Panc1 (cell line): Measurements from ENCODE around the gene SLC22A2. TPM values are rescaled to one million over a fixed set of nuclear protein-coding genes. Genes with fewer than 3 reads are reported as not detected.

ENCODE experiments used
- ATAC-seq: fragments of 200-7000 bp; cut with Tn5 transposase; 2 replicates; pipeline ENCODE4 v1.9.1; 2020; ENCODE audit warnings: mild to moderate bottlenecking, moderate library complexity
- BruUV-seq: library from RNA; stranded (reverse); fragments of 400-500 nt; replicated peaks from 2 replicates; lab custom pipeline; 2021; lab: Mats Ljungman, UMichigan
- CTCF ChIA-PET: fragments of 300-600 bp; sonication (Branson Sonifier 250); formaldehyde crosslinking; loops from one replicate; lab custom pipeline; 2022; ENCODE audit warnings: antibody characterized with exemption; lab: Charles Lee
- POLR2A ChIA-PET: fragments of 300-600 bp; sonication (Branson Sonifier 250); formaldehyde crosslinking; loops from one replicate; lab custom pipeline; 2022; ENCODE audit warnings: antibody characterized with exemption; lab: Charles Lee
- DNase-seq: peaks from one replicate; pipeline ENCODE4 v3.0.0-alpha.2; 2010; ENCODE audit warnings: low read depth, low spot score
- H3K27ac ChIP-seq: 2 replicates; pipeline ENCODE4 v1.5.1; 2011; ENCODE audit warnings: mild to moderate bottlenecking, low read length, inconsistent platforms
- H3K27me3 ChIP-seq: fragments of 200-500 bp; sonication (Bioruptor generic); 2 replicates; pipeline ENCODE4 v1.6.0; 2014; ENCODE audit warnings: low read length, inconsistent platforms; ENCODE audit not compliant: control insufficient read depth, insufficient read depth
- H3K36me3 ChIP-seq: fragments of 200-500 bp; sonication (Bioruptor generic); 2 replicates; pipeline ENCODE4 v1.5.1; 2014; ENCODE audit warnings: inconsistent platforms, mild to moderate bottlenecking, low read length, moderate library complexity; ENCODE audit not compliant: control insufficient read depth, insufficient read depth
- H3K4me1 ChIP-seq: 2 replicates; pipeline ENCODE4 v1.5.1; 2011; ENCODE audit warnings: inconsistent platforms, mild to moderate bottlenecking, low read length, moderate library complexity; ENCODE audit not compliant: control insufficient read depth, insufficient read depth
- H3K4me3 ChIP-seq, 2 experiments: 2 replicates each; pipeline ENCODE4 v1.5.1; 2011 to 2012; ENCODE audit warnings: low read depth in 2 of 2, low read length in 2 of 2, mild to moderate bottlenecking in 2 of 2, inconsistent platforms in 1 of 2, moderate library complexity in 1 of 2
- H3K9me3 ChIP-seq: fragments of 200-500 bp; sonication (Bioruptor generic); 2 replicates; pipeline ENCODE4 v1.5.1; 2014; ENCODE audit warnings: low read depth, mild to moderate bottlenecking, inconsistent platforms, low read length, moderate library complexity; ENCODE audit not compliant: control insufficient read depth, insufficient read depth
- CTCF ChIP-seq: fragments of 450-650 bp; IDR thresholded peaks from 2 replicates; pipeline ENCODE4 v1.5.1; 2017; ENCODE audit warnings: mild to moderate bottlenecking
- POLR2AphosphoS5 ChIP-seq: IDR thresholded peaks from 2 replicates; pipeline ENCODE4 v1.6.1; 2012; ENCODE audit warnings: mild to moderate bottlenecking, low read depth, low read length, moderate library complexity
- REST ChIP-seq, 2 experiments: IDR thresholded peaks; 2 replicates each; pipeline ENCODE4 v1.6.1; 2011 to 2012; ENCODE audit warnings: low read depth in 2 of 2, control low read depth in 1 of 2, low read length in 1 of 2, mild to moderate bottlenecking in 1 of 2, moderate library complexity in 1 of 2; ENCODE audit not compliant: insufficient read depth in 1 of 2
- SIN3A ChIP-seq: IDR thresholded peaks from 2 replicates; pipeline ENCODE4 v1.6.1; 2012; ENCODE audit warnings: low read depth, mild to moderate bottlenecking, low read length, moderate library complexity, borderline replicate concordance; ENCODE audit not compliant: insufficient read depth
- TCF7L2 ChIP-seq: IDR thresholded peaks from 2 replicates; pipeline ENCODE4 v1.6.1; 2011; ENCODE audit warnings: mild to moderate bottlenecking, low read depth, low read length, inconsistent platforms
- in situ Hi-C: cut with HindIII; loops from 2 replicates; pipeline ENCODE4 v1.10.0; 2016; ENCODE audit warnings: low sequenced_read_pairs, low pct_unique_long_range_greater_than_20kb
- intact Hi-C: fragments of 100-400 bp; cut with micrococcal nuclease; formaldehyde crosslinking; loops from one replicate; pipeline ENCODE4 v1.10.0; 2022; ENCODE audit not compliant: unreplicated experiment
- total RNA-seq: library from RNA; stranded (reverse); gene quantifications from one replicate; pipeline ENCODE4 v1.2.1, GENCODE V29; 2021; ENCODE audit not compliant: unreplicated experiment

Gene SLC22A2
- total RNA-seq, 1 experiment from 2014 or later = not detected

GRCh38 chr6:160300076-160300695 lies 41.6 kb upstream of the SLC22A2 start:
- no peak overlapping the region for H3K27ac ChIP-seq
- TF ChIP-seq SIN3A = no peak
- TF ChIP-seq POLR2AphosphoS5 = no peak
- no peak for TF ChIP-seq REST (IDR thresholded peaks at IDR 0.05; ENCODE audit: insufficient read depth in 1 of 2, low read depth in 2 of 2, low read length in 1 of 2)
- no peak for TF ChIP-seq TCF7L2
- H3K4me3 ChIP-seq = no peak overlapping the region
- intact Hi-C loops (no loop called here), in situ Hi-C loops (no loop called here)
- POLR2A ChIA-PET = no interaction called here
- H3K36me3 ChIP-seq = no peaks in the 10 kb centered on the region
- H3K27me3 ChIP-seq = no peaks in the 10 kb centered on the region
- BruUV-seq = no TSS peak
- CTCF ChIA-PET = no interaction called here
- no peaks in the 10 kb centered on the region for H3K9me3 ChIP-seq
- DNase-seq (no peak), ATAC-seq (no peak)
- no peaks in the 10 kb centered on the region for H3K4me1 ChIP-seq

- DNase-seq (no peak), ATAC-seq (no peak)
- in situ Hi-C loops (no loop called here), intact Hi-C loops (no loop called here)
- TF ChIP-seq CTCF (no peak), REST (IDR thresholded peaks at IDR 0.05; ENCODE audit: insufficient read depth in 1 of 2, low read depth in 2 of 2, low read length in 1 of 2) (no peak), POLR2AphosphoS5 (no peak), SIN3A (no peak), TCF7L2 (no peak)
- Histone ChIP-seq H3K27me3 (no peaks in the 10 kb centered on the region), H3K27ac (no peak overlapping the region), H3K4me1 (no peaks in the 10 kb centered on the region), H3K4me3 (no peak overlapping the region), H3K36me3 (no peaks in the 10 kb centered on the region), H3K9me3 (no peaks in the 10 kb centered on the region)
- no TSS peak for BruUV-seq
- ChIA-PET CTCF (no interaction called here), POLR2A (no interaction called here)
Observed at GRCh38 chr6:160299559-160299958, 40.9 kb upstream of the SLC22A2 start.
